HepG2 (cell line): ENCODE results near the gene FBXW4. TPM values are rescaled to one million over a fixed set of nuclear protein-coding genes. Genes with fewer than 3 reads are reported as not detected.

ENCODE experiments used
- ATAC-seq: fragments of 200-7000 bp; cut with Tn5 transposase; 3 replicates; pipeline ENCODE4 v1.9.1; 2020; ENCODE audit warnings: mild to moderate bottlenecking, moderate library complexity
- BruUV-seq: library from RNA; stranded (reverse); fragments of 400-500 nt; replicated peaks from 2 replicates; lab custom pipeline; 2021; lab: Mats Ljungman, UMichigan
- CTCF ChIA-PET: fragments of 300-600 bp; formaldehyde crosslinking; extraction: SDS; loops from one replicate; lab custom pipeline; 2021; ENCODE audit warnings: low total read pairs, inconsistent platforms, low intra/inter-chr PET ratio; lab: Yijun Ruan, JAX
- POLR2A ChIA-PET: fragments of 350-600 bp; sonication (Branson Sonifier 250); formaldehyde crosslinking; loops from one replicate; lab custom pipeline; 2020; ENCODE audit warnings: antibody characterized with exemption, inconsistent platforms; lab: Yijun Ruan, JAX
- DNase-seq: peaks from one replicate; pipeline ENCODE4 v3.0.0-alpha.2; 2015; ENCODE audit warnings: low spot score
- FAIRE-seq: peaks from 3 replicates; lab custom pipeline; 2011; peaks lifted over from hg19 to GRCh38; lab: Jason Lieb, UNC
- H2AFZ ChIP-seq: one replicate; pipeline ENCODE4 v1.6.1; 2011; ENCODE audit warnings: low read length, inconsistent platforms
- H3K27ac ChIP-seq: fragments of 300-600 bp; 3 replicates; pipeline ENCODE4 v1.8.0; 2011; ENCODE audit warnings: mixed run types, mild to moderate bottlenecking, mixed read lengths, low read length, inconsistent platforms; ENCODE audit not compliant: insufficient read depth; ENCODE audit errors: extremely low read length
- H3K27me3 ChIP-seq, 2 experiments: fragments of 200-600 bp in 1 of 2; 2 replicates in 1 of 2; 3 replicates in 1 of 2; pipeline versions ENCODE4 v1.6.0 to v1.8.0; 2011; ENCODE audit warnings: low read length in 2 of 2, mild to moderate bottlenecking in 2 of 2, moderate library complexity in 2 of 2, inconsistent platforms in 1 of 2; ENCODE audit not compliant: insufficient read depth in 2 of 2, control insufficient read depth in 1 of 2
- H3K36me3 ChIP-seq, 2 experiments: fragments of 200-600 bp in 1 of 2; replicated peaks in 1 of 2; 2 replicates in 1 of 2; 3 replicates in 1 of 2; pipeline versions ENCODE4 v1.5.1 to v1.8.0; 2011; ENCODE audit warnings: low read length in 2 of 2, inconsistent platforms in 1 of 2; ENCODE audit not compliant: insufficient read depth in 2 of 2, control insufficient read depth in 1 of 2
- H3K4me1 ChIP-seq: 2 replicates; pipeline ENCODE4 v1.5.1; 2012; ENCODE audit warnings: low read length, inconsistent platforms; ENCODE audit not compliant: insufficient read depth
- H3K4me2 ChIP-seq: 2 replicates; pipeline ENCODE4 v1.6.0; 2011; ENCODE audit warnings: low read depth, low read length, inconsistent platforms
- H3K4me3 ChIP-seq, 3 experiments: fragments of 200-600 bp in 1 of 3; sonication (generic), shearing (Covaris generic) in 1 of 3; replicated peaks in 1 of 3; 2 replicates each; pipeline ENCODE4 v1.5.1; 2011 to 2016; ENCODE audit warnings: low read length in 3 of 3, inconsistent platforms in 2 of 3, low read depth in 2 of 3, mild to moderate bottlenecking in 2 of 3, control low read depth in 1 of 3, mixed read lengths in 1 of 3; ENCODE audit not compliant: insufficient read depth in 1 of 3
- H3K79me2 ChIP-seq: one replicate; pipeline ENCODE4 v1.6.1; 2011; ENCODE audit warnings: low read length, inconsistent platforms; ENCODE audit not compliant: insufficient read depth
- H3K9ac ChIP-seq: 2 replicates; pipeline ENCODE4 v1.6.0; 2011; ENCODE audit warnings: mild to moderate bottlenecking, low read depth, low read length, inconsistent platforms; ENCODE audit not compliant: insufficient read depth
- H3K9me3 ChIP-seq: 2 replicates; pipeline ENCODE4 v1.5.1; 2012; ENCODE audit warnings: mild to moderate bottlenecking, low read length
- H4K20me1 ChIP-seq: 2 replicates; pipeline ENCODE4 v1.6.0; 2011; ENCODE audit warnings: inconsistent platforms, mild to moderate bottlenecking, low read length, moderate library complexity; ENCODE audit not compliant: insufficient read depth
- CBX1 ChIP-seq: IDR thresholded peaks from one replicate; pipeline ENCODE4 v1.6.1; 2016; ENCODE audit warnings: antibody characterized with exemption, low read depth
- ELK4 ChIP-seq: sonication (generic); formaldehyde crosslinking; IDR thresholded peaks from 2 replicates; pipeline ENCODE4 v1.9.0; 2021; ENCODE audit warnings: missing genetic modification reagents, borderline replicate concordance
- RFX3 ChIP-seq: IDR thresholded peaks from 2 replicates; pipeline ENCODE4 v1.6.1; 2016; ENCODE audit warnings: missing biosample characterization, missing genetic modification reagents
- SRSF4 ChIP-seq: fragments of 200-400 bp; formaldehyde crosslinking; IDR thresholded peaks from one replicate; pipeline ENCODE4 v1.6.1; 2018; ENCODE audit warnings: mild to moderate bottlenecking, low read depth, low read length, moderate library complexity; ENCODE audit not compliant: poor library complexity, severe bottlenecking
- TRIM24 ChIP-seq: sonication (generic); formaldehyde crosslinking; IDR thresholded peaks from 2 replicates; pipeline ENCODE4 v1.8.0; 2022; ENCODE audit warnings: mild to moderate bottlenecking, missing genetic modification reagents
- U2AF2 ChIP-seq: fragments of 200-400 bp; formaldehyde crosslinking; IDR thresholded peaks from 2 replicates; pipeline ENCODE4 v1.6.1; 2017; ENCODE audit warnings: low read depth, mild to moderate bottlenecking, low read length
- ZBTB37 ChIP-seq: sonication (generic); formaldehyde crosslinking; IDR thresholded peaks from 2 replicates; pipeline ENCODE4 v1.4.0; 2020; ENCODE audit warnings: mild to moderate bottlenecking, missing genetic modification reagents
- ZNF367 ChIP-seq: sonication (generic); formaldehyde crosslinking; IDR thresholded peaks from 2 replicates; pipeline ENCODE4 v1.4.0; 2020; ENCODE audit warnings: missing genetic modification reagents, borderline replicate concordance
- ZNF574 ChIP-seq: sonication (generic); formaldehyde crosslinking; IDR thresholded peaks from 2 replicates; pipeline ENCODE4 v1.4.0; 2020; ENCODE audit warnings: missing genetic modification reagents
- ZNF609 ChIP-seq: sonication (generic); formaldehyde crosslinking; IDR thresholded peaks from 2 replicates; pipeline ENCODE4 v1.4.0; 2020; ENCODE audit warnings: mild to moderate bottlenecking, missing genetic modification reagents, borderline replicate concordance
- WGBS: methylation state at CpG from one replicate; pipeline ENCODE4 v1.1.6; 2017; ENCODE audit warnings: low lambda C conversion rate; 5-methylcytosine and 5-hydroxymethylcytosine counted together
- in situ Hi-C: cut with HindIII; loops from 2 replicates; pipeline ENCODE4 v1.10.0; 2017; ENCODE audit warnings: low pct_unique_long_range_greater_than_20kb; ENCODE audit not compliant: extremely low pct_ligation_motif_present
- intact Hi-C: fragments of 100-400 bp; cut with micrococcal nuclease; formaldehyde crosslinking; loops from one replicate; pipeline ENCODE4 v1.10.0; 2022; ENCODE audit not compliant: unreplicated experiment
- polyA plus RNA-seq, 8 experiments: library from polyadenylated mRNA; depleted of rRNA in 3 of 8; stranded (reverse) in 7 of 8; unstranded in 1 of 8; fragments of >200 nt; fragmentation: Illumina TruSeq in 4 of 8; extraction: Trizol in 4 of 8; gene quantifications; 2 replicates each; pipeline versions ENCODE4 v1.2.1 to v1.2.3, GENCODE V29; 2011 to 2016; ENCODE audit warnings: low read depth in 4 of 8, missing spikeins in 1 of 8, mixed read lengths in 1 of 8; ENCODE audit not compliant: insufficient read depth in 1 of 8
- total RNA-seq, 5 experiments: library from RNA; depleted of rRNA; stranded (reverse); fragments of >200 nt; fragmentation: Illumina TruSeq; extraction: Trizol; gene quantifications; 2 replicates each; pipeline ENCODE4 v1.2.3, GENCODE V29; 2016; ENCODE audit warnings: low read depth in 1 of 5

FBXW4 gene
- total and polyA plus RNA-seq, 2 of the 13 experiments (the other 11 are each of a cell fraction or from before 2014, with no cell fraction given), result 23.5 to 33.7 TPM

- TF ChIP-seq ZNF609 (CRISPR knock-in tag), result no peak
- no peak for TF ChIP-seq ZBTB37 (CRISPR knock-in tag)
- no peak for TF ChIP-seq TRIM24 (CRISPR knock-in tag)
Measured at GRCh38 chr10:101656890-101657289, 38.1 kb downstream of the FBXW4 start (continued).

GRCh38 chr10:101655570-101655969 is 39.4 kb downstream of the FBXW4 start:
- no peak overlapping the region for H3K27ac ChIP-seq
- H3K9me3 ChIP-seq, result no peaks in the 10 kb centered on the region
- H2AFZ ChIP-seq, result no peak overlapping the region
- BruUV-seq, result no TSS peak
- ChIA-PET CTCF (no interaction called here), POLR2A (no interaction called here)
- H3K4me1 ChIP-seq, result no peaks in the 10 kb centered on the region
- FAIRE-seq (no peak), DNase-seq (no peak), ATAC-seq (no peak)
- no peaks in the 10 kb centered on the region for H4K20me1 ChIP-seq
- no peak overlapping the region for H3K4me2 ChIP-seq
- intact Hi-C loops, result no loop called here
- no peak overlapping the region for H3K9ac ChIP-seq
- peaks cover 5 to 29% of the 10 kb centered on the region in 2 experiments; a peak in 3 of 5 replicates for H3K36me3 ChIP-seq
- no peak overlapping the region for H3K4me3 ChIP-seq
- H3K27me3 ChIP-seq, result no peaks in the 10 kb centered on the region
- WGBS, result 78% methylated on average over 6 of the region's 6 CpGs
- no peaks in the 10 kb centered on the region for H3K79me2 ChIP-seq
- in situ Hi-C loops, result no loop called here
- no peak for TF ChIP-seq ZNF367 (CRISPR knock-in tag)
- TF ChIP-seq CBX1, result no peak
- TF ChIP-seq U2AF2, result no peak
- no peak for TF ChIP-seq SRSF4
- TF ChIP-seq ELK4 (CRISPR knock-in tag), result no peak
- TF ChIP-seq ZNF574 (CRISPR knock-in tag), result no peak
- no peak for TF ChIP-seq RFX3 (CRISPR knock-in tag)
